ENCODE data around the gene TRABD2B.

The TRABD2B gene

GRCh38 chr1:47919113-47919833 is 77.9 kb downstream of the TRABD2B start:
- in situ Hi-C loops (cut with MboI; ENCODE audit: low pct_unique_long_range_greater_than_20kb, low sequenced_read_pairs, unreplicated experiment): no loop called here

GRCh38 chr1:47918257-47918867 is 78.8 kb downstream of the TRABD2B start:
- no peak for TF ChIP-seq CTCF (IDR thresholded peaks at IDR 0.05; ENCODE audit: extremely low read depth, insufficient read depth, missing control alignments)
- DNase-seq (ENCODE audit: low spot score): no peak
- in situ Hi-C loops (cut with MboI; ENCODE audit: low pct_unique_long_range_greater_than_20kb, low sequenced_read_pairs, unreplicated experiment): no loop called here

More at GRCh38 chr1:47919113-47919833, 77.9 kb downstream of the TRABD2B start:
- no peak for TF ChIP-seq CTCF (IDR thresholded peaks at IDR 0.05; ENCODE audit: extremely low read depth, insufficient read depth, missing control alignments)
- no peak for DNase-seq (ENCODE audit: low spot score)

- DNase-seq (ENCODE audit: low spot score): no peak
- TF ChIP-seq CTCF (IDR thresholded peaks at IDR 0.05; ENCODE audit: extremely low read depth, insufficient read depth, missing control alignments): no peak
- in situ Hi-C loops (cut with MboI; ENCODE audit: low pct_unique_long_range_greater_than_20kb, low sequenced_read_pairs, unreplicated experiment): no loop called here
These were observed 79.5 kb downstream of the TRABD2B start for GRCh38 chr1:47917687-47918086.

- TF ChIP-seq CTCF (IDR thresholded peaks at IDR 0.05; ENCODE audit: extremely low read depth, insufficient read depth, missing control alignments): no peak
- in situ Hi-C loops (cut with MboI; ENCODE audit: low pct_unique_long_range_greater_than_20kb, low sequenced_read_pairs, unreplicated experiment): no loop called here
- DNase-seq (ENCODE audit: low spot score): no peak
These were observed 81.4 kb downstream of the TRABD2B start for GRCh38 chr1:47915677-47916353.

- no peak for TF ChIP-seq CTCF (IDR thresholded peaks at IDR 0.05; ENCODE audit: extremely low read depth, insufficient read depth, missing control alignments)
- DNase-seq (ENCODE audit: low spot score): no peak
These were observed 82.1 kb downstream of the TRABD2B start for GRCh38 chr1:47914952-47915676.

GRCh38 chr1:47914218-47914938 is 82.8 kb downstream of the TRABD2B start:
- TF ChIP-seq CTCF (IDR thresholded peaks at IDR 0.05; ENCODE audit: extremely low read depth, insufficient read depth, missing control alignments): no peak
- in situ Hi-C loops (cut with MboI; ENCODE audit: low pct_unique_long_range_greater_than_20kb, low sequenced_read_pairs, unreplicated experiment): no loop called here
- no peak for DNase-seq (ENCODE audit: low spot score)

More at GRCh38 chr1:47914952-47915676, 82.1 kb downstream of the TRABD2B start:
- in situ Hi-C loops (cut with MboI; ENCODE audit: low pct_unique_long_range_greater_than_20kb, low sequenced_read_pairs, unreplicated experiment): no loop called here
